ENCODE data around the gene PNPLA1. TPM values are rescaled to one million over a fixed set of nuclear protein-coding genes. Genes with fewer than 3 reads are reported as not detected.

PNPLA1 gene
- total RNA-seq, 1 donor from 2014 or later = 0.26 TPM

GRCh38 chr6:36306375-36306774 lies 36.5 kb downstream of the PNPLA1 start:
- H3K27me3 ChIP-seq (ENCODE audit: control insufficient read depth, insufficient read depth, low read length) = no peaks in the 10 kb centered on the region
- no peak for DNase-seq (ENCODE audit: low read depth)
- TF ChIP-seq CTCF (IDR thresholded peaks at IDR 0.05; ENCODE audit: insufficient read depth, low read length, severe bottlenecking) = no peak
- FAIRE-seq = no peak
- no peaks in the 10 kb centered on the region for H3K36me3 ChIP-seq (ENCODE audit: control insufficient read depth, insufficient read depth, low read length)
- no peak overlapping the region for H3K4me3 ChIP-seq (ENCODE audit: low read depth, low read length)

GRCh38 chr6:36308514-36308913 lies 38.7 kb downstream of the PNPLA1 start:
- DNase-seq (ENCODE audit: low read depth) (no peak), FAIRE-seq (no peak)
- H3K4me3 ChIP-seq (ENCODE audit: low read depth, low read length) = no peak overlapping the region
- no peaks in the 10 kb centered on the region for H3K27me3 ChIP-seq (ENCODE audit: control insufficient read depth, insufficient read depth, low read length)
- TF ChIP-seq CTCF (IDR thresholded peaks at IDR 0.05; ENCODE audit: insufficient read depth, low read length, severe bottlenecking) = no peak
- no peaks in the 10 kb centered on the region for H3K36me3 ChIP-seq (ENCODE audit: control insufficient read depth, insufficient read depth, low read length)

GRCh38 chr6:36309203-36309602 lies 39.3 kb downstream of the PNPLA1 start:
- no peaks in the 10 kb centered on the region for H3K36me3 ChIP-seq (ENCODE audit: control insufficient read depth, insufficient read depth, low read length)
- H3K27me3 ChIP-seq (ENCODE audit: control insufficient read depth, insufficient read depth, low read length) = no peaks in the 10 kb centered on the region
- DNase-seq (ENCODE audit: low read depth) = no peak
- H3K4me3 ChIP-seq (ENCODE audit: low read depth, low read length) = no peak overlapping the region
- no peak for TF ChIP-seq CTCF (IDR thresholded peaks at IDR 0.05; ENCODE audit: insufficient read depth, low read length, severe bottlenecking)
- no peak for FAIRE-seq

- H3K36me3 ChIP-seq (ENCODE audit: control insufficient read depth, insufficient read depth, low read length) = no peaks in the 10 kb centered on the region
- H3K27me3 ChIP-seq (ENCODE audit: control insufficient read depth, insufficient read depth, low read length) = no peaks in the 10 kb centered on the region
- FAIRE-seq (no peak), DNase-seq (ENCODE audit: low read depth) (no peak)
- no peak overlapping the region for H3K4me3 ChIP-seq (ENCODE audit: low read depth, low read length)
- no peak for TF ChIP-seq CTCF (IDR thresholded peaks at IDR 0.05; ENCODE audit: insufficient read depth, low read length, severe bottlenecking)
These were observed 40.0 kb downstream of the PNPLA1 start for GRCh38 chr6:36309900-36310299.

- Histone ChIP-seq H3K27me3 (ENCODE audit: control insufficient read depth, insufficient read depth, low read length) (no peaks in the 10 kb centered on the region), H3K4me3 (ENCODE audit: low read depth, low read length) (no peak overlapping the region), H3K36me3 (ENCODE audit: control insufficient read depth, insufficient read depth, low read length) (no peaks in the 10 kb centered on the region)
- no peak for TF ChIP-seq CTCF (IDR thresholded peaks at IDR 0.05; ENCODE audit: insufficient read depth, low read length, severe bottlenecking)
- DNase-seq (ENCODE audit: low read depth) (no peak), FAIRE-seq (no peak)
These were observed 43.2 kb downstream of the PNPLA1 start for GRCh38 chr6:36312854-36313648.

GRCh38 chr6:36313649-36313936 lies 43.7 kb downstream of the PNPLA1 start:
- H3K4me3 ChIP-seq (ENCODE audit: low read depth, low read length) = no peak overlapping the region
- no peak for FAIRE-seq
- no peak for TF ChIP-seq CTCF (IDR thresholded peaks at IDR 0.05; ENCODE audit: insufficient read depth, low read length, severe bottlenecking)
- no peak for DNase-seq (ENCODE audit: low read depth)
- H3K36me3 ChIP-seq (ENCODE audit: control insufficient read depth, insufficient read depth, low read length) = no peaks in the 10 kb centered on the region
- H3K27me3 ChIP-seq (ENCODE audit: control insufficient read depth, insufficient read depth, low read length) = no peaks in the 10 kb centered on the region
